ENCODE measurements around the gene XPC.
"Not testable (repeated sequence)": the region's sequence is repeated elsewhere in the genome, so short reads cannot be mapped to it uniquely, and the experiment has no call there.

Gene XPC

DNA sequence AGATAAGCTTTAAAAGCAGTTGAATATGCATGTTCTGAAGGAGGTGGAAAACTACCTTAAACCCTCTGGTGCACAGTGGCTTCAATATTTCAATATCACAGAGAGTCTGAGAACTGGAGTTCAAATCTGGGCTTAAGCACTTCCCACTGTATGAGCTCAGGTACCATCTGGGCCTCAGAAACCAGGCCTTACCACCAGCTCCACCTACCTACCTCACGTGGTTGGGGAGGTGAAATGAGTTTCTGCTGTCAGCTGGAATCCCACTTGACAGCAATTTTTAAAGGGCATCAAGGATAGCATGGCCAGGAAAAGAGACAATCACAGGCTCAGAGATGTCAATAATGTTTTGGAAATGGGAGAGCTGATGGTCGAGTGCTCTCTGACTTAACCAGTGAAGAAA, 58.8 kb downstream of the XPC start:
- no peak for DNase-seq (ENCODE audit: low spot score)

- DNase-seq (ENCODE audit: low spot score): no peak
These were observed 59.7 kb downstream of the XPC start for GRCh38 chr3:14118400-14119381.

DNA sequence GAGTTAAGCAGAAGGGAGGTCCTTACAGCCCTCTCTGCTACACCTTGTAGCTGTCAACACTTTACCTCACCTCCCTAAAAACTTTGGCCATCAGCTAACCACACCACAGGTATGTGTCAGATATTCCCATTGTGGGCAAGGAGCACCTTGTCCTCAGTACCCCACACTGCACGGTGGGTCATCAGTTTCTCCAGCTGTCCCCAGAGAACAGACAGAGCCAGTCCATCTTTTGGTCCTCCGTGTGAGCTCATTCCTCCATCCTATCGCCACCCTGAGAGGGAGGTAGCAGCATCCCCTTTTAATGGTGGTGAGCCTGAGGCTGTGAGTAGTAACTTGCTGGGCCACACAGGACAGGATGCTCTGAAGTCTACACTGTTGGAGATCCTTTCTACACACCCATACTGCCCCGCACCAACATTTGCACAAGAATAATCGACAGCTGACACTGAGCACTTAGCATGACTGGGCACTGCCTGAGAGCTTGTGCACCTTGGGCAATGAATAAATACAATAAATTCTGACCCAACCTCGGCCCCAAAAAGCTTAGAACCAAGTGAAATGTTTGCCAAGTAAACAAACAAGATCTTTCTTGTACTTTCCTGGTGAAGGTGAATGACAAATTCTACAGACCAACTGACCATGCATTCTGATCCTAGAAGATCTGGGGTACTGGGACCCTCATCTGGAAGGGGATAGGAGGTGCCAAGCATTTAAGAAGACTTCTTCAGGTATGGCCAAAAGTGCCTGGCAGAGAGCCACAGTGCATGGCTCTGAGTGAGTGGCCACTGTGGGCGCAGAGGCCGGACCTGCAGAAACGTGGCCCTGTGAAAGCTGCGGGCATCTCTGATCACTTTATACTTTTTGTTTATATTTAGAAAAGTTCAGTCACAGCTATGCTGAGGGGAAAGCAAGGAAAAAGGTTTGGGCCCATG, 60.7 kb downstream of the XPC start:
- no peak for DNase-seq (ENCODE audit: low spot score)

GRCh38 chr3:14113965-14114635, 64.3 kb downstream of the XPC start:
- DNase-seq (ENCODE audit: low spot score): no peak

DNA sequence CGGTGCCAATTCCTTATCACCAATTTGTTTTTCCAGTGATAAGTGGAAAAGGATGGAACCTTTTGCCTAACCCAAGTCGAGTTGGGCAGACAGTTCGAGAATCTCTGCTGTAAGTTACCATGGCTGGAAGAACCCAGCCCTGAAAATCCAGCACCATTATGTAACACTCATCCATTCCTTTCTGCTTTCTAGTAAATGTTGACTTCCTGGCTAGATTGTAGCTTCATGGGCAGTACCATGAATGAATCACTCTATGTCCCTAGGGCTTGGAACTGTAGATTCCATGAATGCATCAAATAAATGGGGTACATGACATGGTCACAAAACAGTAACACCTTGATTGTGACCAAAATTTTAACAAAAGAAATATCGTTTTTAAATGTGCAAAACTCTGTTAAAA, 67.7 kb downstream of the XPC start:
- DNase-seq (ENCODE audit: low spot score): no peak

GRCh38 chr3:14109821-14110220, 68.6 kb downstream of the XPC start:
- DNase-seq (ENCODE audit: low spot score): not testable (repeated sequence)

GRCh38 chr3:14097616-14098391, 80.6 kb downstream of the XPC start:
- DNase-seq (ENCODE audit: low spot score): no peak

GRCh38 chr3:14096742-14097141, 81.7 kb downstream of the XPC start:
- no peak for DNase-seq (ENCODE audit: low spot score)

Data from pons (tissue), 1 donor.